CD4-positive, alpha-beta T cell (primary cell): Measurements from ENCODE around the gene PHF13. TPM values are rescaled to one million over a fixed set of nuclear protein-coding genes. Genes with fewer than 3 reads are reported as not detected.
A peak's percentile ranks its signal among the peaks of the same experiment; 100 is the strongest.

ENCODE experiments used
- ATAC-seq: fragments of 200-7000 bp; cut with Tn5 transposase; one replicate; pipeline ENCODE4 v1.10.0; 2022; ENCODE audit warnings: mild to moderate bottlenecking; ENCODE audit not compliant: poor library complexity
- CTCF ChIA-PET: fragments of 350-600 bp; sonication (Branson Sonifier 250); formaldehyde crosslinking; loops from one replicate; lab custom pipeline; 2021; ENCODE audit warnings: antibody characterized with exemption, inconsistent platforms; lab: Charles Lee
- POLR2A ChIA-PET: fragments of 350-600 bp; sonication (Branson Sonifier 250); formaldehyde crosslinking; loops from one replicate; lab custom pipeline; 2021; ENCODE audit warnings: antibody characterized with exemption, inconsistent platforms; lab: Charles Lee
- DNase-seq, 14 experiments: peaks; one replicate each; pipeline ENCODE4 v3.0.0-alpha.2; 2013 to 2020; ENCODE audit warnings: mixed read lengths in 2 of 14
- H3K27ac ChIP-seq, 2 donors: one replicate each; pipeline versions ENCODE4 v1.5.1 to v1.7.0; 2013; ENCODE audit warnings: low read length in 2 of 2, low read depth in 1 of 2, mild to moderate bottlenecking in 1 of 2
- H3K27me3 ChIP-seq, 2 experiments: 1 replicate in 1 of 2; 2 replicates in 1 of 2; pipeline versions ENCODE4 v1.6.1 to v1.7.0; 2013; ENCODE audit warnings: low read length in 2 of 2, control low read depth in 1 of 2, mild to moderate bottlenecking in 1 of 2, moderate library complexity in 1 of 2; ENCODE audit not compliant: insufficient read depth in 2 of 2, control insufficient read depth in 1 of 2
- H3K36me3 ChIP-seq: one replicate; pipeline ENCODE4 v1.6.1; 2013; ENCODE audit warnings: low read length, control low read depth; ENCODE audit not compliant: insufficient read depth
- H3K4me1 ChIP-seq: one replicate; pipeline ENCODE4 v1.6.1; 2013; ENCODE audit warnings: low read length, control low read depth; ENCODE audit not compliant: insufficient read depth
- H3K4me3 ChIP-seq: one replicate; pipeline ENCODE4 v1.5.1; 2013; ENCODE audit warnings: mild to moderate bottlenecking, low read length, moderate library complexity
- H3K9me3 ChIP-seq, 2 experiments: 1 replicate in 1 of 2; 2 replicates in 1 of 2; pipeline versions ENCODE4 v1.6.1 to v1.7.0; 2013; ENCODE audit warnings: low read length in 2 of 2, mild to moderate bottlenecking in 2 of 2, control low read depth in 1 of 2, moderate library complexity in 1 of 2; ENCODE audit not compliant: control insufficient read depth in 1 of 2, insufficient read depth in 1 of 2
- H3K27ac Mint-ChIP-seq: one replicate; pipeline ENCODE4 v1.8.0; 2020; ENCODE audit warnings: mixed read lengths
- H3K27me3 Mint-ChIP-seq: one replicate; pipeline ENCODE4 v1.8.0; 2021; ENCODE audit warnings: mixed read lengths
- H3K36me3 Mint-ChIP-seq: one replicate; pipeline ENCODE4 v1.8.0; 2021; ENCODE audit warnings: low read depth, mixed read lengths
- H3K4me1 Mint-ChIP-seq: one replicate; pipeline ENCODE4 v1.8.0; 2021; ENCODE audit warnings: low read depth, mixed read lengths
- H3K4me3 Mint-ChIP-seq: one replicate; pipeline ENCODE4 v1.8.0; 2020; ENCODE audit warnings: mild to moderate bottlenecking, mixed read lengths
- H3K9me3 Mint-ChIP-seq: one replicate; pipeline ENCODE4 v1.8.0; 2020; ENCODE audit warnings: mixed read lengths
- intact Hi-C, 2 experiments: fragments of 100-400 bp; cut with DNase I in 1 of 2; cut with micrococcal nuclease in 1 of 2; formaldehyde crosslinking; loops; one replicate each; pipeline versions ENCODE4 v1.15.1 to v1.9.0; 2023 to 2025; cut with DNase I, micrococcal nuclease
- total RNA-seq, 174 experiments: library from RNA in 2 of 174; stranded (reverse) in 2 of 174; gene quantifications; one replicate each; pipeline ENCODE4 v1.2.3 and lab custom pipeline; 2021 to 2026
- TF ChIP-seq, protein P1 (sequence below): fragments of 200-600 bp; IDR thresholded peaks from one replicate; pipeline ENCODE4 v1.8.0; 2022; ENCODE audit warnings: antibody characterized with exemption, mild to moderate bottlenecking

Gene PHF13
- total RNA-seq, 2 experiments from 2014 or later, result 4.0 to 4.9 TPM

DNA sequence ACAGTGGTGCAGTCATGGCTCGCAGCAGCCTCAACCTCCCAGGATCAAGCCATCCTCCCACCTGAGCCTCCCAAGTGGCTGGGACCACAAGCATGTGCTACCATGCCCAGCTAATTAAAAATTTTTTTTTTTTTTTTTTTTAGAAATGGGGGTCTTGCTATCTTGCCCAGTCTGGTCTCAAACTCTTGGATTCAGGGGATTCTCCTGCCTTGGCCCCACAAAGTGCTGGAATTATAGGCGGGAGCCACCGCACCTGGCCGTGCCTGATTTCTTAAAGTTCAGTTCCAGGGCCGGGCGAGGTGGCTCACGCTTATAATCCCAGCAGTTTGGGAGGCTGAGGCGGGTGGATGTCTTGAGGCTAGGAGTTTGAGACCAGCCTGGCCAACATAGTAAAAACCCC lies 17.5 kb downstream of the PHF13 start:
- intact Hi-C loops, result no loop called here
- Histone ChIP-seq H3K27ac (no peak overlapping the region), H3K4me3 (no peak overlapping the region), H3K27me3 (no peaks in the 10 kb centered on the region), H3K36me3 (peaks cover 66% of the 10 kb centered on the region), H3K4me1 (peaks cover 18% of the 10 kb centered on the region), H3K9me3 (no peaks in the 10 kb centered on the region)
- Mint-ChIP-seq H3K4me3 (no peak overlapping the region), H3K9me3 (no peaks in the 10 kb centered on the region), H3K36me3 (peaks cover 56% of the 10 kb centered on the region), H3K27ac (no peak overlapping the region), H3K27me3 (no peaks in the 10 kb centered on the region), H3K4me1 (peaks cover 24% of the 10 kb centered on the region)
- ChIA-PET POLR2A (no interaction called here), CTCF (no interaction called here)
- no peak for ATAC-seq
- no peak for DNase-seq
- TF ChIP-seq, protein P1, sequence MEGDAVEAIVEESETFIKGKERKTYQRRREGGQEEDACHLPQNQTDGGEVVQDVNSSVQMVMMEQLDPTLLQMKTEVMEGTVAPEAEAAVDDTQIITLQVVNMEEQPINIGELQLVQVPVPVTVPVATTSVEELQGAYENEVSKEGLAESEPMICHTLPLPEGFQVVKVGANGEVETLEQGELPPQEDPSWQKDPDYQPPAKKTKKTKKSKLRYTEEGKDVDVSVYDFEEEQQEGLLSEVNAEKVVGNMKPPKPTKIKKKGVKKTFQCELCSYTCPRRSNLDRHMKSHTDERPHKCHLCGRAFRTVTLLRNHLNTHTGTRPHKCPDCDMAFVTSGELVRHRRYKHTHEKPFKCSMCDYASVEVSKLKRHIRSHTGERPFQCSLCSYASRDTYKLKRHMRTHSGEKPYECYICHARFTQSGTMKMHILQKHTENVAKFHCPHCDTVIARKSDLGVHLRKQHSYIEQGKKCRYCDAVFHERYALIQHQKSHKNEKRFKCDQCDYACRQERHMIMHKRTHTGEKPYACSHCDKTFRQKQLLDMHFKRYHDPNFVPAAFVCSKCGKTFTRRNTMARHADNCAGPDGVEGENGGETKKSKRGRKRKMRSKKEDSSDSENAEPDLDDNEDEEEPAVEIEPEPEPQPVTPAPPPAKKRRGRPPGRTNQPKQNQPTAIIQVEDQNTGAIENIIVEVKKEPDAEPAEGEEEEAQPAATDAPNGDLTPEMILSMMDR, result no peak

DNA sequence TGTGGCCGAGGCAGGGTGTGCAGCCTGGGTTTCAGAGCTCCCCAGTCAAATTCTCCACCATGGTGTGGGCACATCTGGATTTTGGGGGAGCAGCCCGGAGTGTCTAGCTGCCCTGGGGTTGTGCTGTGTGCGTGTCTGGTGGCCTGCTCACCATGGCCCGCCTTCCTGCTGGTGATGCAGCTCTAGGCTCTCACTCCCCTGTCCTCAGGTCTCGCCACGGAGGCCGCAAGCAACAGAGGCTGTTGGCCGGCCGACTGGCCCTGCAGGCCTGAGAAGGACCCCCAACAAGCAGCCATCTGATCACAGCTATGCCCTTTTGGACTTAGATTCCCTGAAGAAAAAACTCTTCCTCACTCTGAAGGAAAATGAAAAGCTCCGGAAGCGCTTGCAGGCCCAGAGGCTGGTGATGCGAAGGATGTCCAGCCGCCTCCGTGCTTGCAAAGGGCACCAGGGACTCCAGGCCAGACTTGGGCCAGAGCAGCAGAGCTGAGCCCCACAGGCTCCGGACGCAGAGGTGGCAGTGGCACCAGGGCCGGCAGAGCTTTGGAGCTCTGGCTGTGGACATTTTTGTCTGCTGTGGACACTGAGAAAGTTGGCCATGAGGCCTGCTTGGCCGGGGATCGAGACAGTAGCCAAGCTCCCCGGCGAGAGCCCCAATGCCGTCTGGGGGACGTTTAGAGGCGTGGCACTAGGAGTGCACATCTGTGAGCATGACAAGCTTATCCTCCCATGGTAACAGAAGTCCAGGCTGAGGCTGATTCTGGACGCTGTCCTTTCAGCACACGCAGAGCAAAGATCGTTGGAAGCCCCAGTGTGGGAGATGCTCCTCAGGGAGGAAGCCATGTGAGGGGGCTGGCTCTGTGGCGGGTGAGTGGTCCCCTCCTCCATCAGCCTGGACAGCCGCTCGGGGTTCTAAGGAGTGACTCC lies 19.3 kb downstream of the PHF13 start:
- POLR2A ChIA-PET, result interaction anchor here (0.7 to 1.3 kb wide), 2 partner anchors 30 to 53 kb away, joined by 3 to 6 read pairs; partner anchors contain the start of genes KLHL21 and ZBTB48
- H3K9me3 ChIP-seq, result no peaks in the 10 kb centered on the region
- H3K27ac ChIP-seq, result no peak overlapping the region
- DNase-seq (no peak), ATAC-seq (no peak)
- H3K4me1 ChIP-seq, result peaks cover 5% of the 10 kb centered on the region
- H3K27me3 ChIP-seq, result no peaks in the 10 kb centered on the region
- Mint-ChIP-seq H3K27ac (no peak overlapping the region), H3K4me1 (peaks cover 7% of the 10 kb centered on the region), H3K9me3 (no peaks in the 10 kb centered on the region), H3K27me3 (no peaks in the 10 kb centered on the region), H3K4me3 (no peak overlapping the region), H3K36me3 (peaks cover 60% of the 10 kb centered on the region)
- H3K36me3 ChIP-seq, result peaks cover 78% of the 10 kb centered on the region
- intact Hi-C loops, result no loop called here
- TF ChIP-seq, protein P1, result no peak
- CTCF ChIA-PET, result interaction anchor here (1.4 kb wide), 1 partner anchor 78 kb away, joined by 4 read pairs; the partner anchor contains the start of genes NOL9 and TAS1R1
- H3K4me3 ChIP-seq, result no peak overlapping the region

DNA sequence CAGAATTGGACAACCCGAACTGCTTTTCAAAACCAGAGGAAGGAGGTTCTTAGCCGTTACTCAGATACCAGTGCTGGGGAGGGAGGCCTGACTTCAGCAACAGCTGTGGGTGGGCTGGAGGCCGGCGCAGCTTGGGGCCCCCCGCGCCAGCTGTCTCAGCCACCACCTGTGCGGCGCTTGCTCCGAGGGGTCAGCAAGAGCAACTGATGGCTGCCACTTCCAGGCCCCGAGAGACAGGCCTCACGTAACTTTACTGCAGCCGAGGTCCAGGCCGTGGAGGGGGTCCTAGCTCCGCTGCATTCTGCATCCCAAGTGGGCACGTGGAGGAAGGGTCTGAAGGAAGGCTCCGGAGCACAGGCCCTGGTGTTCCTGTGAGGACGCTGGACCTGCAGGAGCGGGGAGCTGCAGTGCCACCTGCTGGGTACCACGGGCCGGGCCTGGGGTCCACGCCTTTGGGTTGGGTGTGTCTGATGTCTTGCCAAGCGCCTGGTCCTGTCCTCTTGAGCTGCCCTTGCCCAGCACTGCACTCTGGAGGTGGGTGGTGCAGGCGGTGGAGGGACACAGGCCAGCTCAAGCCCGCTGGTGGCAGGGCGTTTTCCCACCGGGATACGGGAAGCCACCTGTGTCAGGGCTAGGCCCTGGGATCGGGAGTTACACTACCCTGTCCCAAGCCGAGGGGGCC lies 21.0 kb downstream of the PHF13 start:
- Histone ChIP-seq H3K36me3 (peaks cover 77% of the 10 kb centered on the region), H3K9me3 (no peaks in the 10 kb centered on the region), H3K27ac (no peak overlapping the region), H3K4me1 (no peaks in the 10 kb centered on the region), H3K4me3 (no peak overlapping the region), H3K27me3 (no peaks in the 10 kb centered on the region)
- DNase-seq, result peak in 13 of 14 experiments; percentile 21 to 63 (median 43)
- Mint-ChIP-seq H3K9me3 (no peaks in the 10 kb centered on the region), H3K4me3 (no peak overlapping the region), H3K4me1 (peaks cover 2% of the 10 kb centered on the region), H3K27me3 (no peaks in the 10 kb centered on the region), H3K36me3 (peaks cover 62% of the 10 kb centered on the region), H3K27ac (no peak overlapping the region)
- CTCF ChIA-PET, result interaction anchor here (0.6 to 1.5 kb wide), 3 partner anchors 54 to 574 kb away, joined by 3 to 5 read pairs (median 3); partner anchors contain the start of gene NOL9
- peak; percentile 56 for ATAC-seq
- POLR2A ChIA-PET, result interaction anchor here (1.3 kb wide), 1 partner anchor 80 kb away, joined by 3 read pairs; the partner anchor contains the start of genes NOL9 and TAS1R1
- TF ChIP-seq, protein P1, result peak; percentile 31
- intact Hi-C loops, result no loop called here
